ENCODE results near the gene PHGDH. TPM values are rescaled to one million over a fixed set of nuclear protein-coding genes. Genes with fewer than 3 reads are reported as not detected.
A peak's percentile ranks its signal among the peaks of the same experiment; 100 is the strongest.

PHGDH gene
- 298 and 346 TPM in 2 replicates for total RNA-seq (2014; rRNA removed; shearing (Covaris generic))
- 257 and 273 TPM in 2 replicates for polyA plus RNA-seq (2016; fragmentation: Nextera tagmentation; extraction: Ambion mirVana)

DNA sequence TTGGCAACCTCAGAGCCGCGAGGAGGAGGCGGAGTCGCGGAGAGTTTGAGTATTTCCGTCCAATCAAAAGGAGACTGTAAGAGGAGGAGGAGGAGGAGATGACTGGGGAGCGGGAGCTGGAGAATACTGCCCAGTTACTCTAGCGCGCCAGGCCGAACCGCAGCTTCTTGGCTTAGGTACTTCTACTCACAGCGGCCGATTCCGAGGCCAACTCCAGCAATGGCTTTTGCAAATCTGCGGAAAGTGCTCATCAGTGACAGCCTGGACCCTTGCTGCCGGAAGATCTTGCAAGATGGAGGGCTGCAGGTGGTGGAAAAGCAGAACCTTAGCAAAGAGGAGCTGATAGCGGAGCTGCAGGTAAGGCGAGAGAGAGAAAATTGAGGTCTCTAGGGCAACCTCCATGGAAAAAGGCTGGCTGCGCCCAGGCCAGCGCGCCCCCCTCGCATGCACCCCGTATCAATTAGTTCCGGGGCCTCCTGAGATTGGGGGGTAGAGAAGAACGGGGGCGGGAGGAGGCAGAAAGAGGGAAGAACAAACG is at the start of gene PHGDH:
Gene PHGDH, plus strand, starts transcription at position 131 of the 538 bp plus-strand sequence. Its CDS starts 89 bp downstream, at position 220.
- Histone ChIP-seq H3K79me2 (ENCODE audit: insufficient read depth) (peaks cover 42% of the 10 kb centered on the region), H3K4me1 (ENCODE audit: insufficient read depth) (peaks cover 26% of the 10 kb centered on the region), H3K4me3 (peak within 1 kb of the TSS; percentile 92), H3K9ac (peak within 1 kb of the TSS; percentile 92), H3K9me3 (ENCODE audit: low read depth) (no peaks in the 10 kb centered on the region), H3K36me3 (ENCODE audit: low read depth) (no peaks in the 10 kb centered on the region), H3F3A (ENCODE audit: insufficient read depth) (peaks cover 14% of the 10 kb centered on the region), H4K20me1 (ENCODE audit: insufficient read depth) (peaks cover 5% of the 10 kb centered on the region; the same call in 1 of the 2 replicates), H3K27me3 (replicated peaks; ENCODE audit: insufficient read depth) (no peaks in the 10 kb centered on the region; the same call in 1 of the 2 replicates), H2AFZ (peak within 1 kb of the TSS; percentile 76), H3K9me2 (ENCODE audit: insufficient read depth) (no peaks in the 10 kb centered on the region), H3K27ac (peak within 1 kb of the TSS; percentile 82), H3K4me2 (ENCODE audit: unreplicated experiment) (peak within 1 kb of the TSS; percentile 96)
- in situ Hi-C loops (cut with MboI) = no loop called here
- 1 to 3% methylated on average over 25 to 27 of the region's 27 CpGs for WGBS, 2 experiments (ENCODE audit: low coverage in 1 of 2, low lambda C conversion rate in 2 of 2, missing lambda C conversion rate in 2 of 2)
- TF ChIP-seq EZH2 (IDR thresholded peaks at IDR 0.05; ENCODE audit: insufficient read depth, poor library complexity, severe bottlenecking) (no peak), EZH2phosphoT487 (IDR thresholded peaks at IDR 0.05; ENCODE audit: insufficient read depth, low read depth) (no peak)
- peak; percentile 96 for DNase-seq

DNA sequence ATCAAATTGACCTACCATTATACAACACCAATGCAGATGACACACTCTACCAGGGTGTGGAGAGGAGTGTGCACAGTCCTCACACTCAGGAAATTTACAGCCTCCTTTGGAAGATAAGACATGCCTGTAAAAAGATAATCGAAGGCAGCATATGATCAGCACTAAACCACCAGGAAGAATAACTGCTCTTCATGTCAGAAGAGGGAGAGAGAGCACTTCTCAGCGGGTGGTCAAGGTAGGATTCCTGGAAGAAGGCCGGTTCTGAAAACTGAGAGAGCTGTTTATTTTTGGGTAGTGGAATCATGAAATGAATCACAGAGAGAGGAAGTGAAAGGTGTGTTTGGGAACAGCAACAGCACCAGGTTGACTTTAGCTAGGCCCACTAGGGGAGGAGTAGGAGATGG is 49.7 kb upstream of the PHGDH start:
- TF ChIP-seq EZH2 (IDR thresholded peaks at IDR 0.05; ENCODE audit: insufficient read depth, poor library complexity, severe bottlenecking) (no peak), EZH2phosphoT487 (IDR thresholded peaks at IDR 0.05; ENCODE audit: insufficient read depth, low read depth) (no peak)
- no peaks in the 10 kb centered on the region for H3K9me2 ChIP-seq (ENCODE audit: insufficient read depth)
- H3K27ac ChIP-seq = no peak overlapping the region
- no peaks in the 10 kb centered on the region for H3K36me3 ChIP-seq (ENCODE audit: low read depth)
- 87 to 98% methylated on average over 3 of the region's 3 CpGs for WGBS, 2 experiments (ENCODE audit: low coverage in 1 of 2, low lambda C conversion rate in 2 of 2, missing lambda C conversion rate in 2 of 2)
- in situ Hi-C loops (cut with MboI) = no loop called here
- H3K79me2 ChIP-seq (ENCODE audit: insufficient read depth) = no peaks in the 10 kb centered on the region
- H3K27me3 ChIP-seq (replicated peaks; ENCODE audit: insufficient read depth) = no peaks in the 10 kb centered on the region
- no peak for DNase-seq
- no peaks in the 10 kb centered on the region for H4K20me1 ChIP-seq (ENCODE audit: insufficient read depth)
- no peaks in the 10 kb centered on the region for H3F3A ChIP-seq (ENCODE audit: insufficient read depth)
- H3K9me3 ChIP-seq (ENCODE audit: low read depth) = no peaks in the 10 kb centered on the region
- no peak overlapping the region for H3K4me3 ChIP-seq
- H2AFZ ChIP-seq = no peak overlapping the region
- no peak overlapping the region for H3K4me2 ChIP-seq (ENCODE audit: unreplicated experiment)
- H3K4me1 ChIP-seq (ENCODE audit: insufficient read depth) = no peaks in the 10 kb centered on the region
- no peak overlapping the region for H3K9ac ChIP-seq

DNA sequence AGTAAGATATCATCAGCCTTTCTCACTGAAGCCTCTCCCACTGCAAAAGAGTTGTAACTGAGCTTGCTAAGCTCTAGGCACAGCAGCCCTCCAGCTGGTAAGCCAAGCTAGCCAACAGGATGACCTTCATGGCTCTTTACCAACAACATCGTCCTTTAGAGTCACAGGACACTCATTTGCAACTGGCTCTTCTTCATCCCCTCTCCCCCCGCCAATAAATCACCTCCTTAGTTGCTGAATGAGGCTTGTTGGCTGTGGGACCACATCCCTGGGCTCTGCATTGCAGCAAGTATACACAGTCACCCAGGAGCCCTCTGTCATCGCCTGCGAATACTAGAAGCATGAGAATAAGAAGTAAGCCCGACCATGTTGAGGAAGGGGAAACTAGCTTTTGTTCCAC is 47.7 kb upstream of the PHGDH start:
- H4K20me1 ChIP-seq (ENCODE audit: insufficient read depth) = no peaks in the 10 kb centered on the region
- H3K27me3 ChIP-seq (replicated peaks; ENCODE audit: insufficient read depth) = no peaks in the 10 kb centered on the region
- H3K4me1 ChIP-seq (ENCODE audit: insufficient read depth) = no peaks in the 10 kb centered on the region
- H3K9me3 ChIP-seq (ENCODE audit: low read depth) = no peaks in the 10 kb centered on the region
- no peak overlapping the region for H3K4me2 ChIP-seq (ENCODE audit: unreplicated experiment)
- H2AFZ ChIP-seq = no peak overlapping the region
- H3K9ac ChIP-seq = no peak overlapping the region
- H3K36me3 ChIP-seq (ENCODE audit: low read depth) = no peaks in the 10 kb centered on the region
- no peak overlapping the region for H3K4me3 ChIP-seq
- H3K79me2 ChIP-seq (ENCODE audit: insufficient read depth) = no peaks in the 10 kb centered on the region
- DNase-seq = no peak
- in situ Hi-C loops (cut with MboI) = no loop called here
- H3F3A ChIP-seq (ENCODE audit: insufficient read depth) = no peaks in the 10 kb centered on the region
- H3K27ac ChIP-seq = no peak overlapping the region
- 66 to 72% methylated on average over 5 of the region's 5 CpGs for WGBS, 2 experiments (ENCODE audit: low coverage in 1 of 2, low lambda C conversion rate in 2 of 2, missing lambda C conversion rate in 2 of 2)
- TF ChIP-seq EZH2phosphoT487 (IDR thresholded peaks at IDR 0.05; ENCODE audit: insufficient read depth, low read depth) (no peak), EZH2 (IDR thresholded peaks at IDR 0.05; ENCODE audit: insufficient read depth, poor library complexity, severe bottlenecking) (no peak)
- no peaks in the 10 kb centered on the region for H3K9me2 ChIP-seq (ENCODE audit: insufficient read depth)

DNA sequence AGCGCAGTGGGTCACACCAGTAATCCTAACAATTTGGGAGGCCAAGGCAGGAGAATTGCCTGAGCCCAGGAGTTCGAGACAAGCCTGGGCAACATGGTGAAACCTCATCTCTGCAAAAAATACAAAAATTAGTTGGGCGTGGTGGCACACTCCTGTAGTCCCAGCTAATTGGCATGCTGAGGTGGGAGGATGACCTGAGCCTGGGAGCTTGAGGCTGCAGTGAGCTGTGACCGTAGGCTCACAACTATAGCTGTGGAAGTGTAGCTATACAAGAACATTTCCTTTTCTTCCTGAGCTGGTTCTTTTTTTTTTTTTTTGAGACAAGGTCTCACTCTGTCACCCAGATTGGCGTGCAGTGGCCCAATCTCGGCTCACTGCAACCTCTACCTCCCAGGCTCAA is 44.6 kb upstream of the PHGDH start:
- no peak for DNase-seq
- H2AFZ ChIP-seq = no peak overlapping the region
- H3K4me2 ChIP-seq (ENCODE audit: unreplicated experiment) = no peak overlapping the region
- H3K36me3 ChIP-seq (ENCODE audit: low read depth) = no peaks in the 10 kb centered on the region
- H3K4me3 ChIP-seq = no peak overlapping the region
- peaks cover under 1% of the 10 kb centered on the region; the same call in 1 of the 2 replicates for H3K4me1 ChIP-seq (ENCODE audit: insufficient read depth)
- in situ Hi-C loops (cut with MboI) = no loop called here
- H3K9me2 ChIP-seq (ENCODE audit: insufficient read depth) = no peaks in the 10 kb centered on the region
- H3F3A ChIP-seq (ENCODE audit: insufficient read depth) = no peaks in the 10 kb centered on the region
- no peak overlapping the region for H3K9ac ChIP-seq
- H3K27ac ChIP-seq = no peak overlapping the region
- no peaks in the 10 kb centered on the region for H4K20me1 ChIP-seq (ENCODE audit: insufficient read depth)
- H3K27me3 ChIP-seq (replicated peaks; ENCODE audit: insufficient read depth) = no peaks in the 10 kb centered on the region
- TF ChIP-seq EZH2 (IDR thresholded peaks at IDR 0.05; ENCODE audit: insufficient read depth, poor library complexity, severe bottlenecking) (no peak), EZH2phosphoT487 (IDR thresholded peaks at IDR 0.05; ENCODE audit: insufficient read depth, low read depth) (no peak)
- no peaks in the 10 kb centered on the region for H3K9me3 ChIP-seq (ENCODE audit: low read depth)
- H3K79me2 ChIP-seq (ENCODE audit: insufficient read depth) = no peaks in the 10 kb centered on the region
- WGBS, 2 experiments (ENCODE audit: low coverage in 1 of 2, low lambda C conversion rate in 2 of 2, missing lambda C conversion rate in 2 of 2) = 87 to 91% methylated on average over 6 of the region's 6 CpGs

Data from GM23248 (cell line).